ENCODE measurements around the gene DDX24. TPM values are rescaled to one million over a fixed set of nuclear protein-coding genes. Genes with fewer than 3 reads are reported as not detected.

The DDX24 gene
- total RNA-seq, 1 experiment from 2014 or later, result 203 TPM

- DNase-seq (ENCODE audit: low spot score), result no peak
- POLR2A ChIA-PET (ENCODE audit: low non-redundant PET), result no interaction called here
- Histone ChIP-seq H3K9me3 (ENCODE audit: low read depth, low read length, poor library complexity, severe bottlenecking) (no peaks in the 10 kb centered on the region), H3K27me3 (replicated peaks; ENCODE audit: insufficient read depth, low read depth, low read length, poor library complexity) (no peaks in the 10 kb centered on the region), H3K4me3 (ENCODE audit: low read depth, low read length, poor library complexity, severe bottlenecking) (no peak overlapping the region), H3K36me3 (ENCODE audit: insufficient read depth, low read length, poor library complexity, severe bottlenecking) (peaks cover 70% of the 10 kb centered on the region), H3K27ac (ENCODE audit: low read depth, low read length, poor library complexity, severe bottlenecking) (no peak overlapping the region), H3K4me1 (ENCODE audit: insufficient read depth, low read length, poor library complexity, severe bottlenecking) (peaks cover 11% of the 10 kb centered on the region)
- CTCF ChIA-PET, result no interaction called here
- BruUV-seq (replicated peaks), result no TSS peak
- intact Hi-C loops (cut with micrococcal nuclease; ENCODE audit: unreplicated experiment), result no loop called here
- TF ChIP-seq CTCF (conservative IDR thresholded peaks at IDR 0.05; ENCODE audit: low read depth, low read length), result no peak
- no peak for TF ChIP-seq EZH2 (IDR thresholded peaks at IDR 0.05; ENCODE audit: borderline replicate concordance, low read depth, low read length, poor library complexity, severe bottlenecking)
Observed at GRCh38 chr14:94054936-94055335, 26.1 kb downstream of the DDX24 start.

GRCh38 chr14:94054401-94054800 lies 26.6 kb downstream of the DDX24 start:
- Histone ChIP-seq H3K27me3 (replicated peaks; ENCODE audit: insufficient read depth, low read depth, low read length, poor library complexity) (no peaks in the 10 kb centered on the region), H3K27ac (ENCODE audit: low read depth, low read length, poor library complexity, severe bottlenecking) (no peak overlapping the region), H3K9me3 (ENCODE audit: low read depth, low read length, poor library complexity, severe bottlenecking) (no peaks in the 10 kb centered on the region), H3K36me3 (ENCODE audit: insufficient read depth, low read length, poor library complexity, severe bottlenecking) (peaks cover 70% of the 10 kb centered on the region), H3K4me1 (ENCODE audit: insufficient read depth, low read length, poor library complexity, severe bottlenecking) (peaks cover 15% of the 10 kb centered on the region), H3K4me3 (ENCODE audit: low read depth, low read length, poor library complexity, severe bottlenecking) (no peak overlapping the region)
- no TSS peak for BruUV-seq (replicated peaks)
- no peak for DNase-seq (ENCODE audit: low spot score)
- TF ChIP-seq EZH2 (IDR thresholded peaks at IDR 0.05; ENCODE audit: borderline replicate concordance, low read depth, low read length, poor library complexity, severe bottlenecking), result no peak
- no peak for TF ChIP-seq CTCF (conservative IDR thresholded peaks at IDR 0.05; ENCODE audit: low read depth, low read length)
- POLR2A ChIA-PET (ENCODE audit: low non-redundant PET), result no interaction called here
- intact Hi-C loops (cut with micrococcal nuclease; ENCODE audit: unreplicated experiment), result no loop called here
- CTCF ChIA-PET, result no interaction called here

GRCh38 chr14:94052662-94053061 lies 28.3 kb downstream of the DDX24 start:
- peaks cover 63% of the 10 kb centered on the region for H3K36me3 ChIP-seq (ENCODE audit: insufficient read depth, low read length, poor library complexity, severe bottlenecking)
- H3K4me3 ChIP-seq (ENCODE audit: low read depth, low read length, poor library complexity, severe bottlenecking), result no peak overlapping the region
- no peak for TF ChIP-seq EZH2 (IDR thresholded peaks at IDR 0.05; ENCODE audit: borderline replicate concordance, low read depth, low read length, poor library complexity, severe bottlenecking)
- POLR2A ChIA-PET (ENCODE audit: low non-redundant PET), result no interaction called here
- H3K4me1 ChIP-seq (ENCODE audit: insufficient read depth, low read length, poor library complexity, severe bottlenecking), result peaks cover 30% of the 10 kb centered on the region
- no peak for DNase-seq (ENCODE audit: low spot score)
- H3K27me3 ChIP-seq (replicated peaks; ENCODE audit: insufficient read depth, low read depth, low read length, poor library complexity), result no peaks in the 10 kb centered on the region
- intact Hi-C loops (cut with micrococcal nuclease; ENCODE audit: unreplicated experiment), result no loop called here
- no peak overlapping the region for H3K27ac ChIP-seq (ENCODE audit: low read depth, low read length, poor library complexity, severe bottlenecking)
- CTCF ChIA-PET, result no interaction called here
- no TSS peak for BruUV-seq (replicated peaks)
- H3K9me3 ChIP-seq (ENCODE audit: low read depth, low read length, poor library complexity, severe bottlenecking), result no peaks in the 10 kb centered on the region

GRCh38 chr14:94052199-94052598 lies 28.8 kb downstream of the DDX24 start:
- Histone ChIP-seq H3K4me1 (ENCODE audit: insufficient read depth, low read length, poor library complexity, severe bottlenecking) (peaks cover 30% of the 10 kb centered on the region), H3K4me3 (ENCODE audit: low read depth, low read length, poor library complexity, severe bottlenecking) (no peak overlapping the region), H3K36me3 (ENCODE audit: insufficient read depth, low read length, poor library complexity, severe bottlenecking) (peaks cover 67% of the 10 kb centered on the region), H3K27ac (ENCODE audit: low read depth, low read length, poor library complexity, severe bottlenecking) (no peak overlapping the region), H3K27me3 (replicated peaks; ENCODE audit: insufficient read depth, low read depth, low read length, poor library complexity) (no peaks in the 10 kb centered on the region), H3K9me3 (ENCODE audit: low read depth, low read length, poor library complexity, severe bottlenecking) (no peaks in the 10 kb centered on the region)
- intact Hi-C loops (cut with micrococcal nuclease; ENCODE audit: unreplicated experiment), result no loop called here
- no TSS peak for BruUV-seq (replicated peaks)
- no peak for TF ChIP-seq EZH2 (IDR thresholded peaks at IDR 0.05; ENCODE audit: borderline replicate concordance, low read depth, low read length, poor library complexity, severe bottlenecking)
- ChIA-PET POLR2A (ENCODE audit: low non-redundant PET) (no interaction called here), CTCF (interaction anchor here (0.5 kb wide), 1 partner anchor 81 kb away, joined by 4 read pairs; no protein-coding TSS in a partner anchor)
- DNase-seq (ENCODE audit: low spot score), result no peak

All from A673 (cell line).